Liver (tissue), 9 donors: ENCODE results near the gene NAPSA. TPM values are rescaled to one million over a fixed set of nuclear protein-coding genes. Genes with fewer than 3 reads are reported as not detected.

Experiments used
- DNase-seq: peaks from one replicate; pipeline ENCODE4 v3.0.0-alpha.2; 2017; ENCODE audit warnings: low spot score
- H3K27ac ChIP-seq, 2 donors: one replicate each; pipeline ENCODE4 v1.7.0; 2013; ENCODE audit warnings: inconsistent platforms in 2 of 2, low read length in 2 of 2, control low read depth in 1 of 2, low read depth in 1 of 2, mild to moderate bottlenecking in 1 of 2
- H3K27me3 ChIP-seq, 4 donors: one replicate each; pipeline versions ENCODE4 v1.6.1 to v1.7.0; 2013; ENCODE audit warnings: low read length in 3 of 4, inconsistent platforms in 1 of 4, mild to moderate bottlenecking in 1 of 4, moderate library complexity in 1 of 4; ENCODE audit not compliant: control insufficient read depth in 4 of 4, insufficient read depth in 4 of 4
- H3K36me3 ChIP-seq, 4 donors: one replicate each; pipeline versions ENCODE4 v1.6.1 to v1.7.0; 2013; ENCODE audit warnings: low read length in 3 of 4, mild to moderate bottlenecking in 3 of 4, low read depth in 1 of 4, moderate library complexity in 1 of 4; ENCODE audit not compliant: control insufficient read depth in 4 of 4, insufficient read depth in 3 of 4
- H3K4me1 ChIP-seq, 4 donors: one replicate each; pipeline versions ENCODE4 v1.6.1 to v1.7.0; 2013; ENCODE audit warnings: low read length in 3 of 4, mild to moderate bottlenecking in 3 of 4, moderate library complexity in 1 of 4; ENCODE audit not compliant: control insufficient read depth in 4 of 4, insufficient read depth in 4 of 4
- H3K4me3 ChIP-seq, 3 donors: one replicate each; pipeline versions ENCODE4 v1.6.1 to v1.7.0; 2013; ENCODE audit warnings: low read length in 3 of 3, control low read depth in 1 of 3, low read depth in 1 of 3, mild to moderate bottlenecking in 1 of 3
- H3K9ac ChIP-seq, 2 donors: one replicate each; pipeline ENCODE4 v1.7.0; 2013; ENCODE audit warnings: low read length in 2 of 2, mild to moderate bottlenecking in 2 of 2, moderate library complexity in 2 of 2, control low read depth in 1 of 2, low read depth in 1 of 2
- H3K9me3 ChIP-seq, 4 donors: one replicate each; pipeline versions ENCODE4 v1.6.1 to v1.7.0; 2013; ENCODE audit warnings: low read length in 3 of 4; ENCODE audit not compliant: control insufficient read depth in 4 of 4
- CTCF ChIP-seq: fragments of 150-350 bp; IDR thresholded peaks from 2 replicates; pipeline ENCODE4 v1.5.1; 2017; ENCODE audit warnings: improper control_type of control experiment, low read depth, low read length; ENCODE audit not compliant: missing input control
- EGR1 ChIP-seq, 2 donors: IDR thresholded peaks; 2 replicates each; pipeline ENCODE4 v1.6.1; 2016 to 2018; ENCODE audit warnings: antibody characterized with exemption in 2 of 2, low read depth in 2 of 2
- FOXA1 ChIP-seq: IDR thresholded peaks from 2 replicates; pipeline ENCODE4 v1.6.1; 2016; ENCODE audit warnings: antibody characterized with exemption
- FOXA2 ChIP-seq: IDR thresholded peaks from 2 replicates; pipeline ENCODE4 v1.6.1; 2016; ENCODE audit warnings: antibody characterized with exemption
- HNF4A ChIP-seq, 2 donors: conservative IDR thresholded peaks; 2 replicates each; pipeline ENCODE4 v1.6.1; 2016; ENCODE audit warnings: antibody characterized with exemption in 2 of 2, mild to moderate bottlenecking in 2 of 2
- JUND ChIP-seq, 2 donors: IDR thresholded peaks; 2 replicates each; pipeline ENCODE4 v1.6.1; 2016; ENCODE audit warnings: antibody characterized with exemption in 2 of 2
- MAX ChIP-seq: IDR thresholded peaks from 2 replicates; pipeline ENCODE4 v1.6.1; 2016; ENCODE audit warnings: antibody characterized with exemption
- RAD21 ChIP-seq, 2 donors: IDR thresholded peaks; 2 replicates each; pipeline ENCODE4 v1.6.1; 2016; ENCODE audit warnings: antibody characterized with exemption in 2 of 2, mild to moderate bottlenecking in 2 of 2
- RXRA ChIP-seq, 2 donors: IDR thresholded peaks; 2 replicates each; pipeline ENCODE4 v1.6.1; 2017 to 2018; ENCODE audit warnings: antibody characterized with exemption in 2 of 2, mild to moderate bottlenecking in 1 of 2
- SP1 ChIP-seq: IDR thresholded peaks from 2 replicates; pipeline ENCODE4 v1.6.1; 2018; ENCODE audit warnings: antibody characterized with exemption, mild to moderate bottlenecking
- WGBS: extraction: QIAGEN DNeasy Blood & Tissue Kit; methylation state at CpG from one replicate; pipeline ENCODE4 v1.1.7; 2013; 5-methylcytosine and 5-hydroxymethylcytosine counted together
- polyA plus RNA-seq, 2 donors: library from polyadenylated mRNA; stranded (reverse) in 1 of 2; unstranded in 1 of 2; fragments of 200-250 nt in 1 of 2; fragments of >200 nt in 1 of 2; fragmentation: Nextera tagmentation in 1 of 2; extraction: Ambion mirVana in 1 of 2; gene quantifications; one replicate each; pipeline versions ENCODE4 v1.2.1 to v1.2.3, GENCODE V29; 2013 to 2015
- total RNA-seq, 2 donors: library from RNA; depleted of rRNA; stranded (reverse); fragments of >200 nt; gene quantifications; one replicate each; pipeline ENCODE4 v1.2.3, GENCODE V29; 2014
- TF ChIP-seq, protein P1 (sequence below): IDR thresholded peaks from 2 replicates; pipeline ENCODE4 v1.6.1; 2016; ENCODE audit warnings: antibody characterized with exemption
- TF ChIP-seq, protein P2 (sequence below): IDR thresholded peaks from 2 replicates; pipeline ENCODE4 v1.6.1; 2016; ENCODE audit warnings: antibody characterized with exemption
- donor health status: healthy.
- donor health status: healthy.
- donor health status: healthy.
- donor health status: healthy.
- donor health status: healthy.

NAPSA gene
- total and polyA plus RNA-seq, 4 donors = 0.28 to 0.74 (median 0.54) TPM

DNA sequence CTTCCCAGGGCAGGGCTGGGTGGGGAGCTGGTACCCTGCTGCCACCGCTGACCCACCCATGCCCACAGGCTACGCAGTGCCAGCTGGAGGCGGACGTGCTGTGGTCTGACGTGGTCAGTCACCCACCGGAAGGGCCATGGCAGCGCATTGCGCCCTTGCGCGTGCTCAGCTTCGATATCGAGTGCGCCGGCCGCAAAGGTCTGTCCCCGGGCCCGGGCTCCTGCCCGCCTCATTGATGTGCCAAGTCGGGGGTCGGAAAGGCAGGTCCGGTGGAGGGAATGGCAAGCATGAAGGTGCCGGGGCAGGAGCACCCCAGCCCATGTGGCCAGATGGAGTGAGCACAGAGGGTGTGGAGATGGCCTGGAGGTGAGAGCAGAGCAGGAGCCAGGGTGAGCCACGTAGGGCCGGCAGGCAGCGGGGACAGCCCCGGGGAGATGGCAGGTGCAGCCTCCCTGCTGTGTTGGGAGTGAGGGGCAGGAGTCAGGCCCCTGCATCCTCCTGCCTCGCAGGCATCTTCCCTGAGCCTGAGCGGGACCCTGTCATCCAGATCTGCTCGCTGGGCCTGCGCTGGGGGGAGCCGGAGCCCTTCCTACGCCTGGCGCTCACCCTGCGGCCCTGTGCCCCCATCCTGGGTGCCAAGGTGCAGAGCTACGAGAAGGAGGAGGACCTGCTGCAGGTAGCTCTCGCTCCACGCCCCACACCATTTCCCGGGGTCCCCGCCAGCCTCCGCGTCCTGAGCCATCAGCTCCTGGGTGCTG, 37.3 kb upstream of the NAPSA start (continued):
- TF ChIP-seq SP1 = no peak
- no peak for TF ChIP-seq FOXA2
- no peak for TF ChIP-seq RXRA (IDR thresholded peaks at IDR 0.05)
- TF ChIP-seq, protein P1, sequence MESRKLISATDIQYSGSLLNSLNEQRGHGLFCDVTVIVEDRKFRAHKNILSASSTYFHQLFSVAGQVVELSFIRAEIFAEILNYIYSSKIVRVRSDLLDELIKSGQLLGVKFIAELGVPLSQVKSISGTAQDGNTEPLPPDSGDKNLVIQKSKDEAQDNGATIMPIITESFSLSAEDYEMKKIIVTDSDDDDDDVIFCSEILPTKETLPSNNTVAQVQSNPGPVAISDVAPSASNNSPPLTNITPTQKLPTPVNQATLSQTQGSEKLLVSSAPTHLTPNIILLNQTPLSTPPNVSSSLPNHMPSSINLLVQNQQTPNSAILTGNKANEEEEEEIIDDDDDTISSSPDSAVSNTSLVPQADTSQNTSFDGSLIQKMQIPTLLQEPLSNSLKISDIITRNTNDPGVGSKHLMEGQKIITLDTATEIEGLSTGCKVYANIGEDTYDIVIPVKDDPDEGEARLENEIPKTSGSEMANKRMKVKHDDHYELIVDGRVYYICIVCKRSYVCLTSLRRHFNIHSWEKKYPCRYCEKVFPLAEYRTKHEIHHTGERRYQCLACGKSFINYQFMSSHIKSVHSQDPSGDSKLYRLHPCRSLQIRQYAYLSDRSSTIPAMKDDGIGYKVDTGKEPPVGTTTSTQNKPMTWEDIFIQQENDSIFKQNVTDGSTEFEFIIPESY = no peak
- no peak for TF ChIP-seq HNF4A (conservative IDR thresholded peaks at IDR 0.05)
- no peak for TF ChIP-seq EGR1 (IDR thresholded peaks at IDR 0.05; ENCODE audit: low read depth in 2 of 2)

DNA sequence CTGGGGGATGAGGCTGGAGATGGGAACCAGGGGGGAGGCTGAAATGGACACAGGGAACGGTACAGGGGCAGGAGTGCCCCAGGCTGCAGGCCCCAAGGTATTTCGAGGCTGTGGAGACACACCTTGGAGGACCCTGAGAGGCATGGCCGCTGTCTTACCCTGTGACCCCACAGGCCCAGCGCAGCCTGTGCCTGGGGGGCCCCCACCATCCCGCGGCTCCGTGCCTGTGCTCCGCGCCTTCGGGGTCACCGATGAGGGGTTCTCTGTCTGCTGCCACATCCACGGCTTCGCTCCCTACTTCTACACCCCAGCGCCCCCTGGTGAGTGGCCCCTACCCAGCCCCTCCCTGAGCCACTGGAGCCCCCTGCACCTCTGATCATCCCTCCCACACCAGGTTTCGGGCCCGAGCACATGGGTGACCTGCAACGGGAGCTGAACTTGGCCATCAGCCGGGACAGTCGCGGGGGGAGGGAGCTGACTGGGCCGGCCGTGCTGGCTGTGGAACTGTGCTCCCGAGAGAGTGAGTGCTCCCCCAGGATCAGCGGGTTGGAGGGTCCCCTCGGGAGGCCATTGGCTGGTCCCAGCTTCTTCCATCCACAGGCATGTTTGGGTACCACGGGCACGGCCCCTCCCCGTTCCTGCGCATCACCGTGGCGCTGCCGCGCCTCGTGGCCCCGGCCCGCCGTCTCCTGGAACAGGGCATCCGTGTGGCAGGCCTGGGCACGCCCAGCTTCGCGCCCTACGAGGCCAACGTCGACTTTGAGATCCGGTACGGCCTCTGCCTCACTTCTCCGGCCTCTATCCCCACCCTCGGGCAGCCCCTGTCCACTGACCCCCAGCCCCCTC, 36.4 kb upstream of the NAPSA start:
- Histone ChIP-seq H3K36me3 (peaks cover 0 to 6% (median 3%) of the 10 kb centered on the region in 4 donors), H3K27me3 (no peaks in the 10 kb centered on the region), H3K9me3 (no peaks in the 10 kb centered on the region), H3K4me1 (no peaks in the 10 kb centered on the region), H3K27ac (no peak overlapping the region), H3K9ac (no peak overlapping the region), H3K4me3 (no peak overlapping the region)
- peak; percentile 37 for DNase-seq
- TF ChIP-seq MAX = no peak
- TF ChIP-seq, protein P2, sequence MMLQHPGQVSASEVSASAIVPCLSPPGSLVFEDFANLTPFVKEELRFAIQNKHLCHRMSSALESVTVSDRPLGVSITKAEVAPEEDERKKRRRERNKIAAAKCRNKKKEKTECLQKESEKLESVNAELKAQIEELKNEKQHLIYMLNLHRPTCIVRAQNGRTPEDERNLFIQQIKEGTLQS = no peak
- TF ChIP-seq RXRA (IDR thresholded peaks at IDR 0.05) = no peak
- no peak for TF ChIP-seq FOXA1
- TF ChIP-seq JUND (IDR thresholded peaks at IDR 0.05) = no peak
- no peak for TF ChIP-seq RAD21 (IDR thresholded peaks at IDR 0.05)
- TF ChIP-seq, protein P1 = no peak
- no peak for TF ChIP-seq CTCF
- WGBS = 96% methylated on average over 48 of the region's 48 CpGs
